GM12878 (cell line): ENCODE data around the gene DNAAF3. TPM values are rescaled to one million over a fixed set of nuclear protein-coding genes. Genes with fewer than 3 reads are reported as not detected.

Source experiments
- ATAC-seq: fragments of 200-7000 bp; cut with Tn5 transposase; 3 replicates; pipeline ENCODE4 v1.9.1; 2020; ENCODE audit warnings: mild to moderate bottlenecking, moderate library complexity
- BruUV-seq: library from RNA; stranded (reverse); fragments of 400-500 nt; replicated peaks from 2 replicates; lab custom pipeline; 2021; lab: Mats Ljungman, UMichigan
- CTCF ChIA-PET: fragments of 300-600 bp; sonication (Branson Sonifier 250); formaldehyde crosslinking; extraction: SDS; loops from one replicate; lab custom pipeline; 2021; ENCODE audit warnings: inconsistent platforms; lab: Yijun Ruan, JAX
- POLR2A ChIA-PET: fragments of 350-600 bp; formaldehyde crosslinking; extraction: SDS; loops from one replicate; lab custom pipeline; 2021; ENCODE audit warnings: inconsistent platforms; lab: Charles Lee
- RAD21 ChIA-PET: fragments of 300-600 bp; sonication (Branson Sonifier 250); formaldehyde crosslinking; loops from one replicate; lab custom pipeline; 2023; ENCODE audit warnings: antibody characterized with exemption; ENCODE audit not compliant: unreplicated experiment; lab: Charles Lee
- SMC1A ChIA-PET: fragments of 300-600 bp; sonication (Branson Sonifier 250); formaldehyde crosslinking; loops from one replicate; lab custom pipeline; 2023; ENCODE audit not compliant: unreplicated experiment, uncharacterized antibody; lab: Charles Lee
- DNase-seq: peaks from one replicate; pipeline ENCODE4 v3.0.0-alpha.2; 2011; ENCODE audit warnings: low read depth, low spot score
- FAIRE-seq: peaks from 3 replicates; lab custom pipeline; 2011; peaks lifted over from hg19 to GRCh38; lab: Jason Lieb, UNC
- H2AFZ ChIP-seq: 2 replicates; pipeline ENCODE4 v1.6.0; 2011; ENCODE audit warnings: low read depth, low read length, control low read depth; ENCODE audit not compliant: control insufficient read depth
- H3K27ac ChIP-seq: 2 replicates; pipeline ENCODE4 v1.5.1; 2011; ENCODE audit warnings: control low read depth; ENCODE audit not compliant: control insufficient read depth, insufficient read depth
- H3K27me3 ChIP-seq, 2 experiments: replicated peaks in 1 of 2; 2 replicates each; pipeline versions ENCODE4 v1.6.0 to v1.6.1; 2011; ENCODE audit warnings: low read length in 1 of 2; ENCODE audit not compliant: control insufficient read depth in 2 of 2, insufficient read depth in 2 of 2
- H3K36me3 ChIP-seq, 2 experiments: 2 replicates each; pipeline ENCODE4 v1.5.1; 2011; ENCODE audit warnings: low read length in 1 of 2; ENCODE audit not compliant: control insufficient read depth in 2 of 2, insufficient read depth in 2 of 2
- H3K4me1 ChIP-seq: 2 replicates; pipeline ENCODE4 v1.6.1; 2011; ENCODE audit warnings: mild to moderate bottlenecking, low read length, moderate library complexity, mixed read lengths; ENCODE audit not compliant: control insufficient read depth, insufficient read depth
- H3K4me2 ChIP-seq: 2 replicates; pipeline ENCODE4 v1.6.0; 2011; ENCODE audit warnings: control low read depth; ENCODE audit not compliant: control insufficient read depth, insufficient read depth
- H3K4me3 ChIP-seq: fragments of 200-600 bp; sonication (generic); 2 replicates; pipeline ENCODE4 v1.5.1; 2016
- H3K79me2 ChIP-seq: 2 replicates; pipeline ENCODE4 v1.6.0; 2011; ENCODE audit warnings: low read length; ENCODE audit not compliant: control insufficient read depth, insufficient read depth
- H3K9ac ChIP-seq: 2 replicates; pipeline ENCODE4 v1.8.0; 2011; ENCODE audit warnings: low read length, control low read depth, mixed read lengths; ENCODE audit not compliant: control insufficient read depth, insufficient read depth
- H3K9me3 ChIP-seq: replicated peaks from 3 replicates; pipeline ENCODE4 v1.5.1; 2011; ENCODE audit warnings: mild to moderate bottlenecking, low read length; ENCODE audit not compliant: control insufficient read depth, insufficient read depth
- H4K20me1 ChIP-seq: 2 replicates; pipeline ENCODE4 v1.6.0; 2011; ENCODE audit not compliant: control insufficient read depth, insufficient read depth
- CBX3 ChIP-seq: fragments of 200-600 bp; sonication (generic); IDR thresholded peaks from 2 replicates; pipeline ENCODE4 v1.6.1; 2016; ENCODE audit warnings: low read depth, borderline replicate concordance
- CHD2 ChIP-seq: IDR thresholded peaks from 2 replicates; pipeline ENCODE4 v1.6.1; 2011; ENCODE audit warnings: low read depth, low read length, improper control_type of control experiment, borderline replicate concordance
- MEF2B ChIP-seq: fragments of 450-650 bp; IDR thresholded peaks from 2 replicates; pipeline ENCODE4 v1.6.1; 2018; ENCODE audit warnings: mild to moderate bottlenecking, moderate library complexity; ENCODE audit not compliant: partially characterized antibody, poor library complexity, severe bottlenecking
- NR2C1 ChIP-seq: fragments of 450-650 bp; IDR thresholded peaks from 2 replicates; pipeline ENCODE4 v1.6.1; 2017; ENCODE audit warnings: antibody characterized with exemption, mild to moderate bottlenecking, moderate library complexity
- NR2F1 ChIP-seq: fragments of 450-650 bp; conservative IDR thresholded peaks from 2 replicates; pipeline ENCODE4 v1.6.1; 2017; ENCODE audit warnings: mild to moderate bottlenecking
- RAD51 ChIP-seq: fragments of 450-650 bp; IDR thresholded peaks from 2 replicates; pipeline ENCODE4 v1.6.1; 2016; ENCODE audit warnings: moderate library complexity, mild to moderate bottlenecking, inconsistent platforms
- RB1 ChIP-seq: fragments of 450-650 bp; formaldehyde crosslinking; IDR thresholded peaks from 2 replicates; pipeline ENCODE4 v1.6.1; 2017; ENCODE audit warnings: mild to moderate bottlenecking, borderline replicate concordance
- RCOR1 ChIP-seq: conservative IDR thresholded peaks from 2 replicates; pipeline ENCODE4 v1.6.1; 2012; ENCODE audit warnings: low read depth, low read length, improper control_type of control experiment
- RELA ChIP-seq: fragments of 450-650 bp; IDR thresholded peaks from 2 replicates; pipeline ENCODE4 v1.8.0; 2014; ENCODE audit warnings: borderline replicate concordance; ENCODE audit not compliant: partially characterized antibody
- SMAD1 ChIP-seq: fragments of 450-650 bp; IDR thresholded peaks from 2 replicates; pipeline ENCODE4 v1.6.1; 2018; ENCODE audit warnings: mild to moderate bottlenecking, low read depth; ENCODE audit not compliant: partially characterized antibody
- ZNF622 ChIP-seq: fragments of 450-650 bp; IDR thresholded peaks from 2 replicates; pipeline ENCODE4 v1.6.1; 2017; ENCODE audit warnings: mild to moderate bottlenecking, inconsistent platforms
- WGBS: methylation state at CpG from one replicate; pipeline ENCODE4 v1.1.6; 2016; ENCODE audit warnings: low lambda C conversion rate; ENCODE audit not compliant: insufficient replicate concordance, insufficient coverage; ENCODE audit errors: missing lambda C conversion rate; 5-methylcytosine and 5-hydroxymethylcytosine counted together
- in situ Hi-C: fragments of 300-500 bp; cut with MboI; formaldehyde crosslinking; loops from 9 replicates; pipeline ENCODE4 v1.14.3; 2018; ENCODE audit warnings: mixed read lengths
- intact Hi-C: fragments of 100-400 bp; cut with micrococcal nuclease; formaldehyde crosslinking; loops from one replicate; pipeline ENCODE4 v1.14.2; 2022; ENCODE audit not compliant: unreplicated experiment
- polyA plus RNA-seq, 11 experiments: library from polyadenylated mRNA; depleted of rRNA in 4 of 11; unstranded in 6 of 11; stranded (reverse) in 5 of 11; fragments of >200 nt; fragmentation: Nextera tagmentation in 4 of 11; fragmentation: Illumina TruSeq in 1 of 11; extraction: Ambion mirVana in 4 of 11; extraction: Trizol in 1 of 11; gene quantifications; 1 replicate in 1 of 11; 2 replicates in 10 of 11; pipeline versions ENCODE4 v1.2.1 to v1.2.3, GENCODE V29; 2011 to 2016; ENCODE audit warnings: inconsistent platforms in 2 of 11, missing spikeins in 2 of 11, low read depth in 1 of 11
- total RNA-seq, 4 experiments: library from RNA; depleted of rRNA in 3 of 4; stranded (reverse); fragments of >200 nt in 3 of 4; fragmentation: Illumina TruSeq in 1 of 4; extraction: Trizol in 1 of 4; gene quantifications; 2 replicates each; pipeline versions ENCODE4 v1.2.1 to v1.2.3, GENCODE V29; 2013 to 2021
- TF ChIP-seq, protein P1 (sequence below): fragments of 450-650 bp; IDR thresholded peaks from 2 replicates; pipeline ENCODE4 v1.6.1; 2017; ENCODE audit warnings: antibody characterized with exemption, mild to moderate bottlenecking, moderate library complexity
- TF ChIP-seq, protein P2 (sequence below): fragments of 450-650 bp; IDR thresholded peaks from 2 replicates; pipeline ENCODE4 v1.6.1; 2016; ENCODE audit warnings: mild to moderate bottlenecking, moderate library complexity, borderline replicate concordance
- TF ChIP-seq, protein P3 (sequence below): fragments of 450-650 bp; IDR thresholded peaks from 2 replicates; pipeline ENCODE4 v1.6.1; 2016; ENCODE audit warnings: mild to moderate bottlenecking

DNAAF3 gene
- total and polyA plus RNA-seq, 10 of the 15 experiments (the other 5 are each of a cell fraction or from before 2014, with no cell fraction given) = not detected

DNA sequence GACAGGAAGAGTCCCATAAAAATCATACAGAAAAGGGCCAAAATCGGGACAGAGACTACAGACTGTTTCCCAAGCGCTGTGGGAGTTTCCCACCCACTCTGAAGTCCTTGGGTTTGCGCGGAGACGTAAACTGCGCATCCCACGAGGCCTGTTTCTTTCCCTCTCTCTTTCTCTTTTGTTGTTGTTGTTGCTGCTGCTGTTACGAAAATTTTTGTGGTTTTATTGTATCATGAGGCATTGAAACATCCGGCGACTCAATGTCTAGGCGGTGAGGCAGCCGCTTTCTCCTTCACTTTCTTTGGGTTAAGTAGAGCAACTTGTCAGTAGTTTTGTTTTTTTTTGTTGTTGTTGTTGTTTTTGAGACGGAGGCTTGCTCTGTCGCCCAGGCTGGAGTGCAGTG is 47.4 kb downstream of the DNAAF3 start (continued):
- TF ChIP-seq, protein P1, sequence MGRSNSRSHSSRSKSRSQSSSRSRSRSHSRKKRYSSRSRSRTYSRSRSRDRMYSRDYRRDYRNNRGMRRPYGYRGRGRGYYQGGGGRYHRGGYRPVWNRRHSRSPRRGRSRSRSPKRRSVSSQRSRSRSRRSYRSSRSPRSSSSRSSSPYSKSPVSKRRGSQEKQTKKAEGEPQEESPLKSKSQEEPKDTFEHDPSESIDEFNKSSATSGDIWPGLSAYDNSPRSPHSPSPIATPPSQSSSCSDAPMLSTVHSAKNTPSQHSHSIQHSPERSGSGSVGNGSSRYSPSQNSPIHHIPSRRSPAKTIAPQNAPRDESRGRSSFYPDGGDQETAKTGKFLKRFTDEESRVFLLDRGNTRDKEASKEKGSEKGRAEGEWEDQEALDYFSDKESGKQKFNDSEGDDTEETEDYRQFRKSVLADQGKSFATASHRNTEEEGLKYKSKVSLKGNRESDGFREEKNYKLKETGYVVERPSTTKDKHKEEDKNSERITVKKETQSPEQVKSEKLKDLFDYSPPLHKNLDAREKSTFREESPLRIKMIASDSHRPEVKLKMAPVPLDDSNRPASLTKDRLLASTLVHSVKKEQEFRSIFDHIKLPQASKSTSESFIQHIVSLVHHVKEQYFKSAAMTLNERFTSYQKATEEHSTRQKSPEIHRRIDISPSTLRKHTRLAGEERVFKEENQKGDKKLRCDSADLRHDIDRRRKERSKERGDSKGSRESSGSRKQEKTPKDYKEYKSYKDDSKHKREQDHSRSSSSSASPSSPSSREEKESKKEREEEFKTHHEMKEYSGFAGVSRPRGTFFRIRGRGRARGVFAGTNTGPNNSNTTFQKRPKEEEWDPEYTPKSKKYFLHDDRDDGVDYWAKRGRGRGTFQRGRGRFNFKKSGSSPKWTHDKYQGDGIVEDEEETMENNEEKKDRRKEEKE = no peak
- TF ChIP-seq, protein P2, sequence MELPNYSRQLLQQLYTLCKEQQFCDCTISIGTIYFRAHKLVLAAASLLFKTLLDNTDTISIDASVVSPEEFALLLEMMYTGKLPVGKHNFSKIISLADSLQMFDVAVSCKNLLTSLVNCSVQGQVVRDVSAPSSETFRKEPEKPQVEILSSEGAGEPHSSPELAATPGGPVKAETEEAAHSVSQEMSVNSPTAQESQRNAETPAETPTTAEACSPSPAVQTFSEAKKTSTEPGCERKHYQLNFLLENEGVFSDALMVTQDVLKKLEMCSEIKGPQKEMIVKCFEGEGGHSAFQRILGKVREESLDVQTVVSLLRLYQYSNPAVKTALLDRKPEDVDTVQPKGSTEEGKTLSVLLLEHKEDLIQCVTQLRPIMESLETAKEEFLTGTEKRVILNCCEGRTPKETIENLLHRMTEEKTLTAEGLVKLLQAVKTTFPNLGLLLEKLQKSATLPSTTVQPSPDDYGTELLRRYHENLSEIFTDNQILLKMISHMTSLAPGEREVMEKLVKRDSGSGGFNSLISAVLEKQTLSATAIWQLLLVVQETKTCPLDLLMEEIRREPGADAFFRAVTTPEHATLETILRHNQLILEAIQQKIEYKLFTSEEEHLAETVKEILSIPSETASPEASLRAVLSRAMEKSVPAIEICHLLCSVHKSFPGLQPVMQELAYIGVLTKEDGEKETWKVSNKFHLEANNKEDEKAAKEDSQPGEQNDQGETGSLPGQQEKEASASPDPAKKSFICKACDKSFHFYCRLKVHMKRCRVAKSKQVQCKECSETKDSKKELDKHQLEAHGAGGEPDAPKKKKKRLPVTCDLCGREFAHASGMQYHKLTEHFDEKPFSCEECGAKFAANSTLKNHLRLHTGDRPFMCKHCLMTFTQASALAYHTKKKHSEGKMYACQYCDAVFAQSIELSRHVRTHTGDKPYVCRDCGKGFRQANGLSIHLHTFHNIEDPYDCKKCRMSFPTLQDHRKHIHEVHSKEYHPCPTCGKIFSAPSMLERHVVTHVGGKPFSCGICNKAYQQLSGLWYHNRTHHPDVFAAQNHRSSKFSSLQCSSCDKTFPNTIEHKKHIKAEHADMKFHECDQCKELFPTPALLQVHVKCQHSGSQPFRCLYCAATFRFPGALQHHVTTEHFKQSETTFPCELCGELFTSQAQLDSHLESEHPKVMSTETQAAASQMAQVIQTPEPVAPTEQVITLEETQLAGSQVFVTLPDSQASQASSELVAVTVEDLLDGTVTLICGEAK = no peak
- TF ChIP-seq SMAD1 = no peak

DNA sequence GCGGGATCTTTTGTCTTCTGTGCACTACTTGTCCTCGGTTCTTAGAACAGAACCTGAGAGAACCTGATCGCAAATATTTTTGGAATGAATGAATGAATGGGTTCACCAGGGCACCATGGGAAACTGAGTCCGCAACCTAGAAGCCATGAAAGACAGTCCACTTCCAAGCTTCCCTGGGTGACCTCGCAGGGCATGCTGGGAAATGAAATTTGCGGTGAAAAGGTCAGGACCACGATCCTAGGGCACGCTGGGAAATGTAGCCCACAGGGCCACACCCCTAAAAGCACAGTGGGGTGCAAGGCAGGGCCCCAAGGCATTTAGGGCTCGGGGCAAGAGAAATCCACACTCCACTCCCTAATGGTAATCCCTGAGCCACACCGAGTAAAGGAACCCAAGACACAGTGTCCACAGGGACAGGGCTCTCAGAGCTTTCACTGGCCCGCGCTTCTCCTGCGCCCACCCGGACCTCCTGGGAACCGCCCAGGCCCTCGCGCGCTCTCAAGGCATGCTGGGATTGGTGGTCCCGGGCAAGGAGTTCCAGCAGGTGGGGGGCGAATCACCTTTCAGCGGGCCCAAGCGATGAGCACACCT is 47.9 kb downstream of the DNAAF3 start:
- WGBS = 61% methylated on average over 22 of the region's 22 CpGs
- CTCF ChIA-PET = no interaction called here
- Histone ChIP-seq H3K9me3 (no peaks in the 10 kb centered on the region), H3K9ac (peak overlapping the region; percentile 55), H3K4me3 (peak overlapping the region; percentile 68), H3K4me2 (peak overlapping the region; percentile 70), H3K4me1 (peaks cover 18% of the 10 kb centered on the region), H3K27me3 (no peaks in the 10 kb centered on the region), H3K27ac (peak overlapping the region; percentile 50), H3K36me3 (no peaks in the 10 kb centered on the region), H4K20me1 (peaks cover 3% of the 10 kb centered on the region; the same call in 1 of the 2 replicates), H2AFZ (peak overlapping the region; percentile 67), H3K79me2 (peaks cover 32% of the 10 kb centered on the region)
- DNase-seq (no peak), ATAC-seq (no peak), FAIRE-seq (peak; percentile 23)
- intact Hi-C loops = no loop called here
- POLR2A ChIA-PET = interaction anchor here (0.5 to 1.1 kb wide), 2 partner anchors 136 to 462 kb away, joined by 3 to 4 read pairs; no protein-coding TSS in a partner anchor
- in situ Hi-C loops = no loop called here
- SMC1A ChIA-PET = interaction anchor here (1.2 kb wide), 1 partner anchor 14 kb away, joined by 4 read pairs; no protein-coding TSS in a partner anchor
- no TSS peak for BruUV-seq
- RAD21 ChIA-PET = interaction anchor here (1.6 kb wide), 1 partner anchor 386 kb away, joined by 6 read pairs; no protein-coding TSS in a partner anchor
- TF ChIP-seq CBX3 (no peak), MEF2B (no peak), RAD51 (no peak), NR2C1 (peak; percentile 65), RB1 (no peak), ZNF622 (no peak), NR2F1 (peak; percentile 69; the same call in 1 of the 2 replicates), SMAD1 (no peak), CHD2 (no peak), RELA (no peak), RCOR1 (no peak)
- TF ChIP-seq, protein P3, sequence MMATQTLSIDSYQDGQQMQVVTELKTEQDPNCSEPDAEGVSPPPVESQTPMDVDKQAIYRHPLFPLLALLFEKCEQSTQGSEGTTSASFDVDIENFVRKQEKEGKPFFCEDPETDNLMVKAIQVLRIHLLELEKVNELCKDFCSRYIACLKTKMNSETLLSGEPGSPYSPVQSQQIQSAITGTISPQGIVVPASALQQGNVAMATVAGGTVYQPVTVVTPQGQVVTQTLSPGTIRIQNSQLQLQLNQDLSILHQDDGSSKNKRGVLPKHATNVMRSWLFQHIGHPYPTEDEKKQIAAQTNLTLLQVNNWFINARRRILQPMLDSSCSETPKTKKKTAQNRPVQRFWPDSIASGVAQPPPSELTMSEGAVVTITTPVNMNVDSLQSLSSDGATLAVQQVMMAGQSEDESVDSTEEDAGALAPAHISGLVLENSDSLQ = no peak
